Measurements from ENCODE around the gene TRIM8. TPM values are rescaled to one million over a fixed set of nuclear protein-coding genes. Genes with fewer than 3 reads are reported as not detected.

Gene TRIM8
- total and polyA plus RNA-seq, 9 donors: 48.5 to 120 (median 84.3) TPM

GRCh38 chr10:102639537-102639936 lies 4.7 kb upstream of the TRIM8 start:
- Histone ChIP-seq H3K4me3 (no peak overlapping the region), H3K27ac (no peak overlapping the region), H3K9me3 (no peaks in the 10 kb centered on the region), H3K27me3 (no peaks in the 10 kb centered on the region), H3K36me3 (no peaks in the 10 kb centered on the region), H3K4me1 (ENCODE audit: insufficient read depth) (no peaks in the 10 kb centered on the region)
- intact Hi-C loops (cut with DNase I): loop anchor here in 1 of 4 donors (5.0 kb wide), 1 partner anchor 37 kb away; no protein-coding TSS in a partner anchor
- TF ChIP-seq EP300 (IDR thresholded peaks at IDR 0.05): no peak
- no peak for TF ChIP-seq POLR2A (IDR thresholded peaks at IDR 0.05)
- TF ChIP-seq CTCF (IDR thresholded peaks at IDR 0.05): no peak
- DNase-seq: no peak
- WGBS, 3 donors: 11 to 22% (median 22%) methylated on average over 2 of the region's 2 CpGs

GRCh38 chr10:102641402-102641801 lies 2.9 kb upstream of the TRIM8 start:
- intact Hi-C loops (cut with DNase I): loop anchor here in 1 of 4 donors (10.0 kb wide), 1 partner anchor 73 kb away; the partner anchor contains the start of genes ARL3 and SFXN2
- no peak for TF ChIP-seq CTCF (IDR thresholded peaks at IDR 0.05)
- no peak for TF ChIP-seq POLR2A (IDR thresholded peaks at IDR 0.05)
- no peak for TF ChIP-seq EP300 (IDR thresholded peaks at IDR 0.05)
- H3K9me3 ChIP-seq: no peaks in the 10 kb centered on the region
- H3K27ac ChIP-seq: peak overlapping the region; percentile 50 to 98
- no peaks in the 10 kb centered on the region for H3K4me1 ChIP-seq (ENCODE audit: insufficient read depth)
- no peaks in the 10 kb centered on the region for H3K36me3 ChIP-seq
- 4 to 14% (median 6%) methylated on average over 7 of the region's 7 CpGs for WGBS, 3 donors
- peak overlapping the region; percentile 69 for H3K4me3 ChIP-seq
- no peak for DNase-seq
- no peaks in the 10 kb centered on the region for H3K27me3 ChIP-seq

GRCh38 chr10:102641880-102642735 lies 2.2 kb upstream of the TRIM8 start:
- peaks cover 3% of the 10 kb centered on the region for H3K4me1 ChIP-seq (ENCODE audit: insufficient read depth)
- intact Hi-C loops (cut with DNase I): loop anchor here in 1 of 4 donors (10.0 kb wide), 1 partner anchor 73 kb away; the partner anchor contains the start of genes ARL3 and SFXN2
- H3K27me3 ChIP-seq: no peaks in the 10 kb centered on the region
- DNase-seq: peak; percentile 99
- WGBS, 3 donors: 0 to 1% (median 0%) methylated on average over 55 to 77 of the region's 77 CpGs
- H3K9me3 ChIP-seq: no peaks in the 10 kb centered on the region
- peak overlapping the region; percentile 69 for H3K4me3 ChIP-seq
- H3K27ac ChIP-seq: peak overlapping the region; percentile 91 to 98
- TF ChIP-seq EP300 (IDR thresholded peaks at IDR 0.05): no peak
- TF ChIP-seq POLR2A (IDR thresholded peaks at IDR 0.05): peak; percentile 94
- peak in 2 of 3 donors; percentile 11 to 25 for TF ChIP-seq CTCF (IDR thresholded peaks at IDR 0.05)
- H3K36me3 ChIP-seq: no peaks in the 10 kb centered on the region

GRCh38 chr10:102642736-102643335 lies 1.4 kb upstream of the TRIM8 start:
- TF ChIP-seq POLR2A (IDR thresholded peaks at IDR 0.05) (peak; percentile 68), CTCF (IDR thresholded peaks at IDR 0.05) (no peak)
- DNase-seq: peak; percentile 64 to 78 (median 75)
- Histone ChIP-seq H3K27ac (peak overlapping the region; percentile 91 to 98), H3K36me3 (no peaks in the 10 kb centered on the region), H3K4me3 (peak overlapping the region; percentile 69), H3K9me3 (no peaks in the 10 kb centered on the region), H3K27me3 (no peaks in the 10 kb centered on the region), H3K4me1 (ENCODE audit: insufficient read depth) (peaks cover 5% of the 10 kb centered on the region)
- intact Hi-C loops (cut with DNase I): loop anchor here in 1 of 4 donors (10.0 kb wide), 1 partner anchor 72 kb away; the partner anchor contains the start of genes ARL3 and SFXN2
- 0 to 1% (median 1%) methylated on average over 42 to 45 of the region's 45 CpGs for WGBS, 3 donors

Measured in ovary (tissue), 9 donors.